HG03378 (cell line): ENCODE measurements around the gene TAMALIN.

Experiments used
- ATAC-seq: cut with Tn5 transposase; IDR thresholded peaks from one replicate; pipeline ENCODE4 v1.9.1; 2021; ENCODE audit warnings: mild to moderate bottlenecking, moderate library complexity; ENCODE audit not compliant: unreplicated experiment

The TAMALIN gene

GRCh38 chr12:51980809-51981127 is 26.0 kb upstream of the TAMALIN start:
- no peak for ATAC-seq

DNA sequence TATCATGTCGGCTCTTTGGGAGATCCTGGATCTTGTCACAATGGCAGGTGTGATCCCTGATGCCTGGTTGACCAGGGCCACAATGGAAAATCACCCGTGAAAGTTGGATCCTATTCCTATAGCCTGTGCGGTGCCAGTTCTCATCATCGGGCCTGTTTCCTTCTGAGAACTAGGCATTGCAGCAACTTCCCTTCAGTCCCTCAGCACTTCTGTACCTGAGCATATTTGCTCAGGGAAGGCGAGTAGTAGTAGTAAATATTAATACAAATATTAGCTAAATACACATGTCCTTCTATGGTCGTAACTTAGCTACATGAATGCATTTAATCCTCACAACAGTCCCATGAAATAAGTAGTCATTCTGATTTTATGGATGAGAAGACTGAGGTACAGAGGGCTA is 22.1 kb upstream of the TAMALIN start:
- no peak for ATAC-seq

- ATAC-seq, result no peak
Observed at GRCh38 chr12:51985154-51985835, 21.5 kb upstream of the TAMALIN start.

DNA sequence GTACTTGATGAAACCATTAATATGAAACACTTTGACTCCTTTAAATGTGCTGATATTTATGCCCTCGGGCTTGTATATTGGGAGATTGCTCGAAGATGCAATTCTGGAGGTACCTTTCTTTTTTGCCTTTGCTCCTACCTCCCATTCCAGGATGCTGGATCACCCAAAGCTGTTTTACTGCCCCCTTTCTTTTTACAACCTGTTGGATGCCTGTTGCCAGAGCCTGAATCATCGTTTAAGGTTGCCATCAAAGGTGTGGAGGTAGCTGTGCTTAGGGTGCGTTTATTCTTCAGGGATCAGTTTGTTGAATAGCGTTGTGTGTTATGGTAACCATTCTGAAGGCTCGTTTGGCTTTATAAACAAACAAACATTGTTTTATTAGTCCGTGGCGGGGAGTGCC is 19.9 kb upstream of the TAMALIN start:
- ATAC-seq, result no peak

DNA sequence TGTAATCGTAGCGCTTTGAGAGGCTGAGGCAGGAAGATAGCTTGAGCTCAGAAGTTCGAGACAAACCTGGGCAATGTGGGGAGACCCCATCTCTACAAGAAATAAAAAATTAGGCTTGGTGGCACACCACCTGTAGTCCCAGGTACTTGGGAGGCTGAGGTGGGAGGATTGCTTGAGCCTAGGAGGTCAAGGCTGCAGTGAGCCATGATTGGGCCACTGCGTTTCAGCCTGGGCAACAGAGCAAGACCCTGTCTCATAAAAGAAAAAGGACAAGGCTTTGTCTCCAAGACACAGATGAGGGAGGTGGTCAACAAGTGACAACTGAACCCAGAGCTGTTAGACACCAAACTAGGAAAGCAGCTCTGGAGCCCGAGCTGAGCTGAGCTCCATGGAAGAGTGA is 14.5 kb upstream of the TAMALIN start:
- no peak for ATAC-seq

GRCh38 chr12:51994539-51994820 is 12.3 kb upstream of the TAMALIN start:
- ATAC-seq, result no peak

DNA sequence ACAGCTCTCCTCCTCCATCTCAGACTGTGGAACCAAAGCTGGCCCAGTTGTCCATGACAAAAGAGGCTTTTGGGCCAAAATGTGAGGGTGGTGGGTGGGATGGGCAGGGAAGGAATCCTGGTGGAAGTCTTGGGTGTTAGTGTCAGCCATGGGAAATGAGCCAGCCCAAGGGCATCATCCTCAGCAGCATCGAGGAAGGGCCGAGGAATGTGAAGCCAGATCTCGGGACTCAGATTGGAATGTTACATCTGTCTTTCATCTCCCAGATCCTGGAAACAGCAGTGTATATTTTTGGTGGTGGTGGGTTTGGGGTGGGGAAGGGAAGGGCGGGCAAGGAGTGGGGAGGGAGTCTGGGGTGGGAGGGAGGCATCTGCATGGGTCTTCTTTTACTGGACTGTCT is 11.8 kb upstream of the TAMALIN start:
- ATAC-seq, result no peak

- no peak for ATAC-seq
Observed at GRCh38 chr12:51997136-51997535, 9.6 kb upstream of the TAMALIN start.

DNA sequence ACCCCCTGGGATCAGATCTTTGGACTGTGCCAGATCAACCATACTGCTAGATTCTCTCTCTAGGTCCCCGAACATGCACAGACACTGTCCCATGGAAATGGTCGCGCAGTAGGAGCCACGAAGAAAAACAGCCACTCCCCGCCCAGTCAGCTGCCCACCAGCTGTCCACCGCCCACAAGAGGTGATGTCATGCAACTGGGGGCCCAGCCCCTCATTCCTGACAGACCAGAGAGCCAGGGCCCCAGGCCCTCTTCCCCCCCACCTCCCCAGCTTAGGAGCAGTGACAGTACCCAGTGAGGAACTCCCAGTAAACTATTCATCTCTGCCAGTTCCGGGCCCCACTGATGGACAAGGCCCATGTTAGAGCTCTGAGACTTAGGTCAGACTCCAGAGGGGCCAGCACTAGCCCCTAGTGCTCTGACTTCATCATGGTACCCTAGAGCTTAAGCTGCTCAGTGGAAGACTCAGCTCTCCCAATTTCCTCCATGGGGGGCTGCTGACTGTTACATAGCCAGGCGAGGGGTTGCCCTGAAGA is 3.7 kb upstream of the TAMALIN start:
- no peak for ATAC-seq

DNA sequence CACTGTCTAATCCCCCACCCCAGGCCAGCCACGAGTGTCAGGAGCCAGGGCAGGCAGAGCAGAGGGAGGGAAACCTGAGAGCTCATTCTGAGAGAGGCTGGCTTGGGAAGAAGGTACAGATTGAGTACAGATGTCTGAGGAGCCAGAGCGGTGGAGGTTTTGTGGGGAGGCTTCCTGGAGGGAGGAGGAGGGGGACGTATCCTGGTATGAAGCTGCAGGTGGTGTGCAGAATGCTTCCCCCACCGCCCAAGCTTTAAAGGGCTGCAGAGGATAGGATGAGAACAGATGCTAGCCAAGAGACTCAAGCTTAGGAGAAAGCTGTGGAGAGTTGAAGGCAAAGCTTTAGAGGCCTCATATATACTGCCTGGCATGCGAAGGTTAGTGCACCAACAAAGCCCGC is 3.2 kb upstream of the TAMALIN start:
- no peak for ATAC-seq

- no peak for ATAC-seq
Observed at GRCh38 chr12:52004042-52004648, 2.6 kb upstream of the TAMALIN start.

- no peak for ATAC-seq
Observed at GRCh38 chr12:52005218-52005902, 1.4 kb upstream of the TAMALIN start.

DNA sequence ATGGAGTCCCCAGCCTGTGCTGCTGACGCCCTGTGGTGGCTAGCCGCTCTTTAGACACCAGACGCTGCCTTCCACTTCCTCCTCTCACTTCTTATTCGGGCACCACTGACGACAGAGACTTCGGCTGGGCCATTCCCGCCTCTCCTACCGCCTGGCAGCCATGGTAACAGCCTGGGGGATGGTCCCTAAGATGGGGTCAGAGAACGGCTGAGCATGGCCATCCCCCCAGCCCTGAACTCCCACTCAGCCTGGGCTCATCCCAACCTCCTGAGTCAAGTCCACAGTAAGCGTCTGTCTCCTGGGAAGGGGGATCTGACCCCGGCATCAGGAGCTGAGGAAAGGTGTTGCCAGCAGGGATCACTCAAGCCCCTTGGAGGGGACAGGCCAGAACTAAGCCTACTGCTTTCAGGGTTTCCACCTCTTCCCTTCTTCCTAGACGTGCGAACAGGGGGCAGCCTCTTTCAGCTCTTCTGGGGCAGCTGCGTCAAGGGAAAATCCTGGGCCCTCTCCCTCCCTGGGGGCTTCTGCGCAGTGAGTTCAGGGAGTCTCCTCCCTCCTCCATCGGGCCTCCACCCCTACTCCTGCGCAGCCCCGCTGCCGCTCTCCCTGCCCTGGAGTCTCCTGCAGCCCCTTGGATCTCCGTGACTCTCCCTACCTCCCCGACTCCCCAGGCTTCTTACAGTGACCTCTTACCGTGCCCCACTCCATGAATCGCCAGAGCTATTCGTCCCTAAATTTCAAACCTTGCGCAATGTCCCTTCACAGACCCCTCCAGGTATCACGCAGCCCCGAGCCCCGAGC is 643 bp upstream of the TAMALIN start:
- ATAC-seq, result no peak

- no peak for ATAC-seq
Observed at GRCh38 chr12:52007158-52007921, 594 bp downstream of the TAMALIN start.

DNA sequence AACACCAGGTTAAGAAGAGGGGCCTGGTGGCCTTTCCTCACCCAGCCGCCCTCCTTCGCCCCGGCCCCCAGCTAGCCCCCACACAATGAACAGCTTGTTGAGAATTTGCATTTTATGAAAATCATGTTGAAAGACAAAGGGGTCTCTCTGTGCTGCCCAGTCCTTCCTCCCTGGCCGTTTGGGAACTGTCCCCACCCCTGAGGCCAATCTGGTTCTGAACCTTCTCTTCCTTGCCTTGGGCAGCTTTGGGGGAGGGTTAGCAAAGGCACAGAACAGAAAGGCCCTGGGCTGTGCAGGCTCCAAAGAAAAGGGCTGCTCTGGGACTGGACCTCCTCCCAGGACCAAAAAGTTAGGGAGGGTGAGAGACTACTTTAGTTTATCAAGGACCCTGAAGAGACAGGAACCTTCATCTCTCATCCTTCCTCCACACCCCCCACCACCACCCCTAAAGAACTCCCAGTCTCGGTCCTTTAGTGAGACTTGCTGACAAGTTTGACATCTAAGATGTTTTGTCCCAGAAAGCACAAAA is 1.3 kb downstream of the TAMALIN start:
- no peak for ATAC-seq

- no peak for ATAC-seq
Observed at GRCh38 chr12:52009081-52009751, 2.5 kb downstream of the TAMALIN start.

DNA sequence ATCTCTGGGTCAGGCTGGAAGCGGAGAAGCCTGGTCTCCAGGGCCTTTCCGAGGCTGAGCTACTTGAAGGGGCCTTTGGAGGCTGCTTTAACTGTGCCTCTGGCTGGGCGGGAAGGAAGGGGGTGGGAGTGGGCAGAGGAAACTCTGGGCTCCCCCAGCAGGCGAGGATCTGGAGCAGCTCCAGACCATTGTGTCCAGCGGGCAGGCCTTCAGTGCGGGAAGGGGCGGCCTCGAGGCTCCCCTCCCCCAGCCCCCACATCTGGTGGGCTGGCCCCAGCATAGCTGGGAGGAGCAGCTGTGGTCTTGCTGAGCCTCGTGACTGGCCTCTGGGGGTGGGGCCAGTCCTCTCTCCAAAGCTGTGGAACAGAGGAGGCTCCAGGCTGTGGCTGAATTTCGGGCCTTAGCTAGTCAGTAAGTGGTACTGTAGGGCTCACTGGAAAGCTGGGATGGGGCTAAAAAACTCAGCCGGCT is 3.4 kb downstream of the TAMALIN start:
- no peak for ATAC-seq

DNA sequence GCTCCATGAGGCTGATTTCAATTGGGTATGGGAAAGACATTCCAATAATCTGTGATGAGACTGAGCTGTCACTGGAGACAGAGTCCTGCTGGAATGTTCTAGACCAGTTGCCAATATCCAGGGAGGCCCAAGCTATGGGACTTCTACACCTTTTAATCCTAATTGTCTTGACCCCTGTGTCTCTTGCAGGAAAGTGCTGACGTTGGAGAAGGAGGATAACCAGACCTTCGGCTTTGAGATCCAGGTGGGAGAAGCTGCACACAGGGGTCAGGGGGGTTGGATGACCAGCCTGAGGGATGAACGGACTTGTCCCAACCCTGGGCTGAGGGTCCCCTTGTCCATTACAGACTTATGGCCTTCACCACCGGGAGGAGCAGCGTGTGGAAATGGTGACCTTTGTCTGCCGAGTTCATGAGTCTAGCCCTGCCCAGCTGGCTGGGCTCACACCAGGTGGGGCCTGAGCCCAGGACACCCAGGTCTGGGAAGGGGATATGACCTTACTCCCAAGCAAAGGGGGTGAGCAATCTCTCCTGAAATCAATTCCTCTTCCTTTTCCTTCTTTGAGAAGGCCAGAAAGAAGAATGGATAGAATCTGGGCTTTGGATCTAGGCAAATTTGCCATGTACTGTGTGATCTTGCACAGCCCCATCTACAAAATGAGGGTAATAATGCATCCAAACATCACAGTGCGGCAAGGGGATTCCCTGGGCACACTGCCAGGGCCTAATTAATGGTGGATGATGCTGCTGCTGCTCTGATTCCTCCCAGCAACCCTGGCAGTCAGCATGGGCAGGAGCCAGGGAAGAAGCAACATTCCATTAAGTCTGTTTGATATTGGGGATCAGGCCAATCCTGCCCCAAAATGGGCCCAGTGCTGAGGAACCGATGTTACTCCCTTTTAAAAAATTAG is 4.2 kb downstream of the TAMALIN start:
- ATAC-seq, result no peak
